K562 (cell line): ENCODE results near the gene RHOT1.

Experiments
- JUNB ChIP-seq: fragments of 450-650 bp; formaldehyde crosslinking; conservative IDR thresholded peaks from 2 replicates; pipeline ENCODE4 v1.4.0; 2020; ENCODE audit warnings: mild to moderate bottlenecking
- MAFF ChIP-seq: IDR thresholded peaks from 2 replicates; pipeline ENCODE4 v1.6.1; 2012; ENCODE audit warnings: low read length, improper control_type of control experiment
- RB1 ChIP-seq: fragments of 450-650 bp; IDR thresholded peaks from 2 replicates; pipeline ENCODE4 v1.6.1; 2017; ENCODE audit warnings: low read depth, mild to moderate bottlenecking
- TCF7 ChIP-seq: sonication (generic); IDR thresholded peaks from 2 replicates; pipeline ENCODE4 v1.6.1; 2016; ENCODE audit warnings: antibody characterized with exemption, borderline replicate concordance
- TCF7L2 ChIP-seq: fragments of 150-350 bp; IDR thresholded peaks from 2 replicates; pipeline ENCODE4 v1.6.1; 2016; ENCODE audit warnings: low read depth, mild to moderate bottlenecking, low read length, moderate library complexity
- YY1 ChIP-seq, 3 experiments: IDR thresholded peaks; 2 replicates each; pipeline ENCODE4 v1.6.1; 2011; ENCODE audit warnings: low read length in 2 of 3, mild to moderate bottlenecking in 2 of 3, moderate library complexity in 2 of 3, borderline replicate concordance in 1 of 3, control low read depth in 1 of 3, low read depth in 1 of 3; ENCODE audit not compliant: insufficient read depth in 3 of 3, insufficient replicate concordance in 2 of 3, control insufficient read depth in 1 of 3, insufficient read length in 1 of 3; ENCODE audit errors: extremely low read depth in 1 of 3
- ZNF830 ChIP-seq: fragments of 250-450 bp; sonication (Bioruptor Pico); IDR thresholded peaks from 2 replicates; pipeline ENCODE4 v1.5.0; 2021; ENCODE audit warnings: mild to moderate bottlenecking
- TF ChIP-seq, protein P1 (sequence below): sonication (generic); formaldehyde crosslinking; IDR thresholded peaks from 2 replicates; pipeline ENCODE4 v1.8.1; 2023; ENCODE audit warnings: mild to moderate bottlenecking, missing genetic modification reagents

DNA sequence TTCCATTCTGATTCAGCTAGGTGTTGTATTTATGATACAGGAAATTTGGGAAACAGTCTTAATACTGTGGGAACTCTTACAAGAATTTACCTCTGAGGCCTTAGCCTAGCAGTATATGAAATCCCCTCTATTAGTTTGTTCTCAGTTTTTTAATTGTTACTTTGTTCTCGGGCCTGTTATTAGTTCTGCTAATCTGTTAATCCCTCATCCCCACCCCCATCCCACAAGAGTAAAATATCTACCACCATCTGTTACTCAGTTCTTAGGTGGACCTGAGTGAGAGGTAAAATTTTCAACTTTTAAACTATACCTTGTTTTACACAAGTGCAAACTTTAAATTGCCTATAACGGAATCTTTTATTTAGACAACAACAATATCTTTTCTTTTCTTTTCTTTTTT, 47.0 kb downstream of the RHOT1 start:
- TF ChIP-seq ZNF830 (CRISPR knock-in tag) (no peak), JUNB (no peak), TCF7 (no peak), RB1 (no peak), TCF7L2 (no peak), YY1 (IDR thresholded peaks at IDR 0.05; ENCODE audit: borderline replicate concordance in 1 of 3, control insufficient read depth in 1 of 3, extremely low read depth in 1 of 3, insufficient read depth in 3 of 3, insufficient read length in 1 of 3, insufficient replicate concordance in 2 of 3, low read depth in 1 of 3, low read length in 2 of 3) (no peak), MAFF (no peak)
- TF ChIP-seq, protein P1, sequence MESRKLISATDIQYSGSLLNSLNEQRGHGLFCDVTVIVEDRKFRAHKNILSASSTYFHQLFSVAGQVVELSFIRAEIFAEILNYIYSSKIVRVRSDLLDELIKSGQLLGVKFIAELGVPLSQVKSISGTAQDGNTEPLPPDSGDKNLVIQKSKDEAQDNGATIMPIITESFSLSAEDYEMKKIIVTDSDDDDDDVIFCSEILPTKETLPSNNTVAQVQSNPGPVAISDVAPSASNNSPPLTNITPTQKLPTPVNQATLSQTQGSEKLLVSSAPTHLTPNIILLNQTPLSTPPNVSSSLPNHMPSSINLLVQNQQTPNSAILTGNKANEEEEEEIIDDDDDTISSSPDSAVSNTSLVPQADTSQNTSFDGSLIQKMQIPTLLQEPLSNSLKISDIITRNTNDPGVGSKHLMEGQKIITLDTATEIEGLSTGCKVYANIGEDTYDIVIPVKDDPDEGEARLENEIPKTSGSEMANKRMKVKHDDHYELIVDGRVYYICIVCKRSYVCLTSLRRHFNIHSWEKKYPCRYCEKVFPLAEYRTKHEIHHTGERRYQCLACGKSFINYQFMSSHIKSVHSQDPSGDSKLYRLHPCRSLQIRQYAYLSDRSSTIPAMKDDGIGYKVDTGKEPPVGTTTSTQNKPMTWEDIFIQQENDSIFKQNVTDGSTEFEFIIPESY (CRISPR knock-in tag) = no peak
